ENCODE results near the gene ADGRG6.

Gene ADGRG6

GRCh38 chr6:142412241-142412640, 110.4 kb downstream of the ADGRG6 start:
- no peak for TF ChIP-seq FOXP2 (optimal IDR thresholded peaks at IDR 0.05; ENCODE audit: borderline replicate concordance, extremely low read depth, extremely low read length, insufficient read depth)
- TF ChIP-seq, protein P1, sequence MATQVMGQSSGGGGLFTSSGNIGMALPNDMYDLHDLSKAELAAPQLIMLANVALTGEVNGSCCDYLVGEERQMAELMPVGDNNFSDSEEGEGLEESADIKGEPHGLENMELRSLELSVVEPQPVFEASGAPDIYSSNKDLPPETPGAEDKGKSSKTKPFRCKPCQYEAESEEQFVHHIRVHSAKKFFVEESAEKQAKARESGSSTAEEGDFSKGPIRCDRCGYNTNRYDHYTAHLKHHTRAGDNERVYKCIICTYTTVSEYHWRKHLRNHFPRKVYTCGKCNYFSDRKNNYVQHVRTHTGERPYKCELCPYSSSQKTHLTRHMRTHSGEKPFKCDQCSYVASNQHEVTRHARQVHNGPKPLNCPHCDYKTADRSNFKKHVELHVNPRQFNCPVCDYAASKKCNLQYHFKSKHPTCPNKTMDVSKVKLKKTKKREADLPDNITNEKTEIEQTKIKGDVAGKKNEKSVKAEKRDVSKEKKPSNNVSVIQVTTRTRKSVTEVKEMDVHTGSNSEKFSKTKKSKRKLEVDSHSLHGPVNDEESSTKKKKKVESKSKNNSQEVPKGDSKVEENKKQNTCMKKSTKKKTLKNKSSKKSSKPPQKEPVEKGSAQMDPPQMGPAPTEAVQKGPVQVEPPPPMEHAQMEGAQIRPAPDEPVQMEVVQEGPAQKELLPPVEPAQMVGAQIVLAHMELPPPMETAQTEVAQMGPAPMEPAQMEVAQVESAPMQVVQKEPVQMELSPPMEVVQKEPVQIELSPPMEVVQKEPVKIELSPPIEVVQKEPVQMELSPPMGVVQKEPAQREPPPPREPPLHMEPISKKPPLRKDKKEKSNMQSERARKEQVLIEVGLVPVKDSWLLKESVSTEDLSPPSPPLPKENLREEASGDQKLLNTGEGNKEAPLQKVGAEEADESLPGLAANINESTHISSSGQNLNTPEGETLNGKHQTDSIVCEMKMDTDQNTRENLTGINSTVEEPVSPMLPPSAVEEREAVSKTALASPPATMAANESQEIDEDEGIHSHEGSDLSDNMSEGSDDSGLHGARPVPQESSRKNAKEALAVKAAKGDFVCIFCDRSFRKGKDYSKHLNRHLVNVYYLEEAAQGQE (IDR thresholded peaks at IDR 0.05; ENCODE audit: insufficient read depth in 1 of 2, low read depth in 2 of 2, low read length in 2 of 2), result peak in 1 of 2 experiments; percentile 47; a peak in 1 of 4 replicates

DNA sequence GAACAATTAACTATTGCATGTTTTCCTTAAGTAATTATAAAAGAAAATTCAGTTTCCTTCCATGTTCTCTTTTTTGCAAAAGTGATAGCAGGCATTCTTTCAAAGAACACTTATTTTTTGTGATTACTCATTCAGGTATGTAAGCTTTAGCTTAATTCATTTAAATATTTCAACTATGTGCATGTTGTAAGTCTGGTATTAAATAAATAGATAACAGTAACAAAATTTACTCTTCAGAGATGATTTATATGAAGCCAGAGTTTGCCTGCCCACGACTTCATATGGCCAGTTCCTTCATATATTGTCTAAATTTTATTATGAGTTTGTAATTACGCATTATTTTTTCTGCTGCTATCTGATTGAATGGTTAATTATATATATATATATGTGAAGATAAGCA, 110.9 kb downstream of the ADGRG6 start:
- no peak for TF ChIP-seq TAF1 (IDR thresholded peaks at IDR 0.05; ENCODE audit: borderline replicate concordance, insufficient read depth, low read length)
- no peak for TF ChIP-seq POLR2AphosphoS5 (IDR thresholded peaks at IDR 0.05; ENCODE audit: low read depth, low read length)
- TF ChIP-seq SIN3A (IDR thresholded peaks at IDR 0.05; ENCODE audit: borderline replicate concordance, insufficient read depth, low read length), result no peak
- TF ChIP-seq, protein P1 (IDR thresholded peaks at IDR 0.05; ENCODE audit: insufficient read depth in 1 of 2, low read depth in 2 of 2, low read length in 2 of 2), result no peak
- TF ChIP-seq FOXP2 (optimal IDR thresholded peaks at IDR 0.05; ENCODE audit: borderline replicate concordance, extremely low read depth, extremely low read length, insufficient read depth), result no peak

GRCh38 chr6:142413111-142413510, 111.3 kb downstream of the ADGRG6 start:
- TF ChIP-seq, protein P1 (IDR thresholded peaks at IDR 0.05; ENCODE audit: insufficient read depth in 1 of 2, low read depth in 2 of 2, low read length in 2 of 2), result no peak
- TF ChIP-seq POLR2AphosphoS5 (IDR thresholded peaks at IDR 0.05; ENCODE audit: low read depth, low read length) (no peak), TAF1 (IDR thresholded peaks at IDR 0.05; ENCODE audit: borderline replicate concordance, insufficient read depth, low read length) (no peak; the same call in 1 of the 2 replicates), SIN3A (IDR thresholded peaks at IDR 0.05; ENCODE audit: borderline replicate concordance, insufficient read depth, low read length) (no peak), FOXP2 (optimal IDR thresholded peaks at IDR 0.05; ENCODE audit: borderline replicate concordance, extremely low read depth, extremely low read length, insufficient read depth) (no peak)

DNA sequence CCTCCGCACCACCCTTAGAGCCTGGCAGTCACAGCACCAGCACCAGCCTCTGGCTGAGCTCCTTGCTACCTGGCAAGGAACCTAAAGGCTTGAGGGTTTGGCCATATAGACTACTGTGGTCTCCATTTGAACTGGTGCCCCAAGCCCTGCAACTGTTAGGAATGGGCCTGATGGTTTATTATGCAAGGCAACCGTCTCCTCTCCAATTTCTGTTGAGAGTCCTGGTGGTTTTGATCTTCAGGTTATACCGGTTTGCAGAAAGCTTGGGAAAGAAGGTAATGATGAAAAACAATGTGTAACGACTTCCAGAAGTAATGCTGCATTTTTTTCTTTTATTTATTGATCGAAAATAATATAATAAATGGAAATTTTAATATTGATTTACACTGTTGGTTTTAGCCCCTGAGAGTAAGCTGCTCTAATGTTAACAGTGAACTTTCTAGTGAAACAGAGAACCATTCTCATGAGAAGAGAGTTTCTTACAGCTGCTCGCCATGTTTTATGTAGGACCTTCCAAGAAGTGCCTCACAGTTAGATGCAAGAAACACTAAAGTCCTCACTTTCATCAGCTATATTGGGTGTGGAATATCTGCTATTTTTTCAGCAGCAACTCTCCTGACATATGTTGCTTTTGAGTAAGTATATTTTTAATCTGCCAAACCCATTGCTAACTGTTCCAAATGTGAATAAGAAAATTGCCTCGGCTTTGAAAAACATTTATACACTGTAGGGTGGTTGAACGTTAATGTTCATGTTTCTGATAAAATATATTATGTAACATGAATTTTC, 112.8 kb downstream of the ADGRG6 start:
- TF ChIP-seq SIN3A (IDR thresholded peaks at IDR 0.05; ENCODE audit: borderline replicate concordance, insufficient read depth, low read length) (no peak), TAF1 (IDR thresholded peaks at IDR 0.05; ENCODE audit: borderline replicate concordance, insufficient read depth, low read length) (no peak), FOXP2 (optimal IDR thresholded peaks at IDR 0.05; ENCODE audit: borderline replicate concordance, extremely low read depth, extremely low read length, insufficient read depth) (no peak), POLR2AphosphoS5 (IDR thresholded peaks at IDR 0.05; ENCODE audit: low read depth, low read length) (no peak)
- TF ChIP-seq, protein P1 (IDR thresholded peaks at IDR 0.05; ENCODE audit: insufficient read depth in 1 of 2, low read depth in 2 of 2, low read length in 2 of 2), result no peak
